Spinal cord (tissue), 10 donors: ENCODE data around the gene WBP1L. TPM values are rescaled to one million over a fixed set of nuclear protein-coding genes. Genes with fewer than 3 reads are reported as not detected.
"Not testable (repeated sequence)": the region's sequence is repeated elsewhere in the genome, so short reads cannot be mapped to it uniquely, and the experiment has no call there.

ENCODE experiments used
- DNase-seq, 6 donors: peaks; one replicate each; pipeline versions ENCODE4 v3.0.0 to v3.0.0-alpha.2; 2013 to 2015; ENCODE audit warnings: low spot score in 6 of 6, low read depth in 4 of 6
- H3K27ac ChIP-seq: one replicate; pipeline ENCODE4 v1.5.1; 2013; ENCODE audit warnings: low read depth, low read length, control low read depth
- H3K27me3 ChIP-seq: one replicate; pipeline ENCODE4 v1.6.1; 2013; ENCODE audit warnings: low read length; ENCODE audit not compliant: control insufficient read depth, insufficient read depth
- H3K36me3 ChIP-seq: one replicate; pipeline ENCODE4 v1.6.1; 2013; ENCODE audit warnings: low read length; ENCODE audit not compliant: control insufficient read depth, insufficient read depth
- H3K4me1 ChIP-seq: one replicate; pipeline ENCODE4 v1.6.1; 2013; ENCODE audit warnings: low read length; ENCODE audit not compliant: control insufficient read depth, insufficient read depth
- H3K4me3 ChIP-seq: one replicate; pipeline ENCODE4 v1.5.1; 2013; ENCODE audit warnings: low read depth, low read length, control low read depth
- H3K9me3 ChIP-seq: one replicate; pipeline ENCODE4 v1.6.1; 2013; ENCODE audit warnings: low read length; ENCODE audit not compliant: control insufficient read depth, insufficient read depth
- WGBS: methylation state at CpG from one replicate; pipeline ENCODE4 v1.1.5; 2013; ENCODE audit warnings: missing lambda C conversion rate; ENCODE audit not compliant: insufficient coverage; 5-methylcytosine and 5-hydroxymethylcytosine counted together
- polyA plus RNA-seq, 2 donors: library from polyadenylated mRNA; unstranded; fragments of 120-200 nt; gene quantifications; one replicate each; pipeline ENCODE4 v1.2.1, GENCODE V29; 2013; ENCODE audit not compliant: insufficient read length in 2 of 2
- total RNA-seq, 2 donors: library from RNA; depleted of rRNA in 1 of 2; stranded (reverse); fragments of 120-200 nt in 1 of 2; fragments of >200 nt in 1 of 2; gene quantifications; one replicate each; pipeline versions ENCODE4 v1.2.3 to v1.2.4, GENCODE V29; 2013 to 2014
- donor health status: healthy.

Gene WBP1L
- total and polyA plus RNA-seq, 4 donors = 39.8 to 55.1 (median 49.2) TPM

- not testable (repeated sequence) for DNase-seq, H3K9me3 ChIP-seq, H3K36me3 ChIP-seq, H3K27ac ChIP-seq, H3K4me1 ChIP-seq, H3K4me3 ChIP-seq, H3K27me3 ChIP-seq
- WGBS = 55% methylated on average over 8 of the region's 8 CpGs
Measured at GRCh38 chr10:102843139-102843538, 99.4 kb downstream of the WBP1L start.

GRCh38 chr10:102844190-102844776, 100.5 kb downstream of the WBP1L start:
- H3K9me3 ChIP-seq, H3K4me3 ChIP-seq, H3K36me3 ChIP-seq, H3K27me3 ChIP-seq, H3K4me1 ChIP-seq, DNase-seq, H3K27ac ChIP-seq: not testable (repeated sequence)
- 90% methylated on average over 2 of the region's 6 CpGs for WGBS

GRCh38 chr10:102845352-102845902, 101.7 kb downstream of the WBP1L start:
- DNase-seq = no peak
- Histone ChIP-seq H3K27me3 (no peaks in the 10 kb centered on the region), H3K4me1 (no peaks in the 10 kb centered on the region), H3K27ac (no peak overlapping the region), H3K9me3 (no peaks in the 10 kb centered on the region), H3K4me3 (no peak overlapping the region), H3K36me3 (no peaks in the 10 kb centered on the region)
- 89% methylated on average over 7 of the region's 9 CpGs for WGBS

DNA sequence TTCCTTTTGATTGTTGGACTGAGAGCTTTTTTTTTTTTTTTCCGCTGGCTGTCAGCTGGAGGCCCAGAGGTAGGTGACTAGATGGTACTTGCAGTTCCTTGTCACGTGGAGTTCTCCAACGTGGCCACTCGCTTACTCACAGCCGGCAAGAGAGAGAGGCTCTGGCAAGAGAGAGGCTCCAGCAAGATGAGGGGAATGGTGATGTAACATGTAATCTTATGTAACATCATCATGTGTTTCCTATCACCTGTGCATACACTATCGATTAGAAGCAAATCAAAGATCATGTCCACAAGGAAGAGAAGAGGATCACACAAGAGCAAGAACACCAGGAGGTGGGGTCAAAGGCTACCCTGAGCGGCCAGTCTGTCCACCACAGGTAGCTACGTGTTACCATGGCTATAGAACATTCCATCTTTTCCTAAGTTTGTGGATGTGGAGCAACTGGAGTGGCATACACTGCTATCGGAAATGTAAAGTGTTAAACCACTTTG, 106.3 kb downstream of the WBP1L start:
- H3K27ac ChIP-seq = no peak overlapping the region
- no peaks in the 10 kb centered on the region for H3K36me3 ChIP-seq
- H3K9me3 ChIP-seq = no peaks in the 10 kb centered on the region
- H3K4me3 ChIP-seq = no peak overlapping the region
- peaks cover 5% of the 10 kb centered on the region for H3K4me1 ChIP-seq
- H3K27me3 ChIP-seq = no peaks in the 10 kb centered on the region
- WGBS = 90% methylated on average over 2 of the region's 9 CpGs
- DNase-seq = no peak

GRCh38 chr10:102853237-102853636, 109.5 kb downstream of the WBP1L start:
- not testable (repeated sequence) for DNase-seq, H3K4me3 ChIP-seq, H3K9me3 ChIP-seq, H3K36me3 ChIP-seq, H3K27me3 ChIP-seq, H3K27ac ChIP-seq
- 100% methylated on average over 3 of the region's 7 CpGs for WGBS
- peaks cover 13% of the 10 kb centered on the region for H3K4me1 ChIP-seq

DNA sequence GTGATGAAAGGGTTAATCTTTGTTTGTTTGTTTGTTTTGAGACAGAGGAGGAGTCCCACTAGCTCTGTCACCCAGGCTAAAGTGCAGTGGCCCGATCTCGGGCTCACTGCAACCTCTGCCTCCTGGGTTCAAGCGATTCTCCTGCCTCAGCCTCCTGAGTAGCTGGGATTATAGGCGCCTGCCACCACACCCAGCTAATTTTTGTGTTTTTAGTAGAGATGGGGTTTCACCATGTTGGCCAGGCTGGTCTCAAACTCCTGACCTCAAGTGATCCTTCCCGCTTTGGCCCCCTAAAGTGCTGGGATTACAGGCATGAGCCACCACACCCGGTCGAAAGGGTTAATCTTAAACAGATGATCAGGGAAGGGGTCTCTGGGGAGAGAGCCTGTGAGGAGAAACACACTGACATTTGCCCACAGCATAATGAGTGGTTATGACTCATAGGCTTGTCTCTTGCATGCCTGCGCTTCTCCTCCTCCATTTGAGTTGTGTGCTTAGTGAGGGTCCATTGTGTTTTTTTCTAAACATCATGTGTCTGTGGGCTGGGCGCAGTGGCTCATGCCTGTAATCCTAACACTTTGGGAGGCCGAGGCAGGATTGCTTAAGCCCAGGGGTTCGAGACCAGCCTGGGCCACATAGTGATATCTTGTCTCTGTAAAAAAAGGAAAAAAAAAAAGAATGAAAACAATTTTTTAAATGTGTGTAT, 112.1 kb downstream of the WBP1L start:
- peak overlapping the region; percentile 33 for H3K27ac ChIP-seq
- H3K27me3 ChIP-seq, H3K36me3 ChIP-seq, H3K9me3 ChIP-seq, H3K4me3 ChIP-seq: not testable (repeated sequence)
- WGBS = 79% methylated on average over 6 of the region's 11 CpGs
- DNase-seq = peak in 1 of 6 donors; percentile 13
- peaks cover 13% of the 10 kb centered on the region for H3K4me1 ChIP-seq

GRCh38 chr10:102856758-102857424, 113.1 kb downstream of the WBP1L start:
- H3K4me3 ChIP-seq = no peak overlapping the region
- H3K9me3 ChIP-seq = no peaks in the 10 kb centered on the region
- peaks cover 9% of the 10 kb centered on the region for H3K36me3 ChIP-seq
- H3K27ac ChIP-seq = no peak overlapping the region
- H3K4me1 ChIP-seq = peaks cover 13% of the 10 kb centered on the region
- DNase-seq = no peak
- WGBS = no CpG with 5 or more reads among the region's 3 CpGs
- no peaks in the 10 kb centered on the region for H3K27me3 ChIP-seq

GRCh38 chr10:102859911-102860310, 116.2 kb downstream of the WBP1L start:
- peak in 2 of 6 donors; percentile 7 to 9 for DNase-seq
- peaks cover 9% of the 10 kb centered on the region for H3K36me3 ChIP-seq
- H3K4me1 ChIP-seq = peaks cover 9% of the 10 kb centered on the region
- 86% methylated on average over 1 of the region's 2 CpGs for WGBS
- H3K9me3 ChIP-seq = no peaks in the 10 kb centered on the region
- no peak overlapping the region for H3K4me3 ChIP-seq
- no peak overlapping the region for H3K27ac ChIP-seq
- no peaks in the 10 kb centered on the region for H3K27me3 ChIP-seq

GRCh38 chr10:102863660-102864059, 119.9 kb downstream of the WBP1L start:
- H3K9me3 ChIP-seq = no peaks in the 10 kb centered on the region
- no peak overlapping the region for H3K27ac ChIP-seq
- WGBS = 100% methylated on average over 1 of the region's 2 CpGs
- no peak overlapping the region for H3K4me3 ChIP-seq
- no peak for DNase-seq
- no peaks in the 10 kb centered on the region for H3K27me3 ChIP-seq
- H3K36me3 ChIP-seq = peaks cover 9% of the 10 kb centered on the region
- no peaks in the 10 kb centered on the region for H3K4me1 ChIP-seq
